Cerebellar nuclear complex (tissue), 1 donor: Measurements from ENCODE around the gene PI4KA.
"Not testable (repeated sequence)": the region's sequence is repeated elsewhere in the genome, so short reads cannot be mapped to it uniquely, and the experiment has no call there.

ENCODE experiments used
- DNase-seq, 2 experiments: peaks; one replicate each; lab custom pipeline; 2025; lab: John Stamatoyannopoulos, UW

PI4KA gene

GRCh38 chr22:20847318-20847822 lies 11.2 kb downstream of the PI4KA start:
- DNase-seq, result no peak

GRCh38 chr22:20844055-20845037 lies 14.3 kb downstream of the PI4KA start:
- DNase-seq, result no peak

- DNase-seq, result no peak
Observed at GRCh38 chr22:20843501-20843900, 15.1 kb downstream of the PI4KA start.

GRCh38 chr22:20840646-20841371 lies 17.8 kb downstream of the PI4KA start:
- DNase-seq, result no peak

- DNase-seq, result no peak
Observed at GRCh38 chr22:20839837-20840645, 18.6 kb downstream of the PI4KA start.

GRCh38 chr22:20839354-20839753 lies 19.3 kb downstream of the PI4KA start:
- DNase-seq, result not testable (repeated sequence)

GRCh38 chr22:20836987-20837823 lies 21.4 kb downstream of the PI4KA start:
- DNase-seq, result no peak

- no peak for DNase-seq
Observed at GRCh38 chr22:20834725-20835124, 23.9 kb downstream of the PI4KA start.

- DNase-seq, result no peak
Observed at GRCh38 chr22:20834206-20834605, 24.4 kb downstream of the PI4KA start.

GRCh38 chr22:20833225-20833665 lies 25.4 kb downstream of the PI4KA start:
- no peak for DNase-seq

GRCh38 chr22:20829491-20830134 lies 29.0 kb downstream of the PI4KA start:
- DNase-seq, result no peak

- not testable (repeated sequence) for DNase-seq
Observed at GRCh38 chr22:20826373-20827152, 32.0 kb downstream of the PI4KA start.

GRCh38 chr22:20825624-20826023 lies 33.0 kb downstream of the PI4KA start:
- no peak for DNase-seq

- DNase-seq, result not testable (repeated sequence)
Observed at GRCh38 chr22:20825216-20825615, 33.4 kb downstream of the PI4KA start.

GRCh38 chr22:20823264-20823663 lies 35.3 kb downstream of the PI4KA start:
- DNase-seq, result no peak

GRCh38 chr22:20822240-20822639 lies 36.4 kb downstream of the PI4KA start:
- DNase-seq, result no peak

GRCh38 chr22:20821717-20822239 lies 36.8 kb downstream of the PI4KA start:
- DNase-seq, result not testable (repeated sequence)

GRCh38 chr22:20819471-20819870 lies 39.1 kb downstream of the PI4KA start:
- DNase-seq, result no peak

GRCh38 chr22:20818471-20818870 lies 40.1 kb downstream of the PI4KA start:
- DNase-seq, result no peak
